SK-N-SH (cell line): ENCODE data around the gene USP30. TPM values are rescaled to one million over a fixed set of nuclear protein-coding genes. Genes with fewer than 3 reads are reported as not detected.
A peak's percentile ranks its signal among the peaks of the same experiment; 100 is the strongest.

Experiments used
- CTCF ChIA-PET: fragments of 300-600, 350-600 bp; formaldehyde crosslinking; extraction: SDS; loops from one replicate; lab custom pipeline; 2021; lab: Yijun Ruan, JAX
- POLR2A ChIA-PET: fragments of 350-600 bp; sonication (Branson Sonifier 250); formaldehyde crosslinking; extraction: SDS; loops from one replicate; lab custom pipeline; 2020; ENCODE audit warnings: antibody characterized with exemption, inconsistent platforms; lab: Yijun Ruan, JAX
- DNase-seq: peaks from one replicate; pipeline ENCODE4 v3.0.0; 2012
- H2AFZ ChIP-seq: fragments of 200-600 bp; sonication (generic); 2 replicates; pipeline ENCODE4 v1.8.1; 2016; ENCODE audit warnings: antibody characterized with exemption, mild to moderate bottlenecking, low read depth
- H3F3A ChIP-seq: fragments of 200-600 bp; sonication (generic); replicated peaks from 2 replicates; pipeline ENCODE3; 2016; ENCODE audit warnings: antibody characterized with exemption, mild to moderate bottlenecking; ENCODE audit not compliant: insufficient read depth
- H3K27ac ChIP-seq, 2 experiments: fragments of 200-500 bp in 1 of 2; fragments of 200-600 bp in 1 of 2; sonication (Bioruptor generic) in 1 of 2; sonication (generic), shearing (Covaris generic) in 1 of 2; 2 replicates each; pipeline versions ENCODE4 v1.5.1 to v1.6.1; 2014 to 2016; ENCODE audit warnings: low read depth in 2 of 2, inconsistent platforms in 1 of 2, low read length in 1 of 2, mild to moderate bottlenecking in 1 of 2, mixed read lengths in 1 of 2
- H3K27me3 ChIP-seq: fragments of 200-600 bp; sonication (generic), shearing (Covaris generic); 2 replicates; pipeline ENCODE4 v1.6.1; 2016; ENCODE audit warnings: mixed run types; ENCODE audit not compliant: insufficient read depth
- H3K36me3 ChIP-seq, 2 experiments: fragments of 200-500 bp in 1 of 2; fragments of 200-600 bp in 1 of 2; sonication (Bioruptor generic) in 1 of 2; sonication (generic) in 1 of 2; replicated peaks in 1 of 2; 2 replicates each; pipeline versions ENCODE3 to v1.5.1; 2014 to 2016; ENCODE audit warnings: low read length in 1 of 2, mild to moderate bottlenecking in 1 of 2; ENCODE audit not compliant: insufficient read depth in 2 of 2, control insufficient read depth in 1 of 2
- H3K4me1 ChIP-seq, 2 experiments: fragments of 200-500 bp in 1 of 2; fragments of 200-600 bp in 1 of 2; sonication (Bioruptor generic) in 1 of 2; sonication (generic), shearing (Covaris generic) in 1 of 2; 2 replicates each; pipeline versions ENCODE4 v1.5.1 to v1.6.1; 2014 to 2016; ENCODE audit warnings: low read depth in 1 of 2, low read length in 1 of 2, mixed run types in 1 of 2; ENCODE audit not compliant: insufficient read depth in 2 of 2, control insufficient read depth in 1 of 2
- H3K4me2 ChIP-seq: fragments of 200-600 bp; sonication (generic), shearing (Covaris generic); 2 replicates; pipeline ENCODE4 v1.6.1; 2017; ENCODE audit warnings: mixed run types
- H3K4me3 ChIP-seq, 2 experiments: fragments of 200-500 bp in 1 of 2; fragments of 200-600 bp in 1 of 2; sonication (Bioruptor generic) in 1 of 2; sonication (generic), shearing (Covaris generic) in 1 of 2; 2 replicates each; pipeline versions ENCODE4 v1.5.1 to v1.8.1; 2014 to 2016; ENCODE audit warnings: low read depth in 2 of 2, inconsistent platforms in 1 of 2, low read length in 1 of 2, mild to moderate bottlenecking in 1 of 2, mixed read lengths in 1 of 2, moderate library complexity in 1 of 2
- H3K79me2 ChIP-seq: fragments of 200-600 bp; sonication (generic); 2 replicates; pipeline ENCODE4 v1.8.1; 2017; ENCODE audit warnings: mild to moderate bottlenecking; ENCODE audit not compliant: insufficient read depth
- H3K9ac ChIP-seq: fragments of 200-600 bp; sonication (generic); 2 replicates; pipeline ENCODE4 v1.6.1; 2017; ENCODE audit warnings: mixed run types
- H3K9me2 ChIP-seq: fragments of 200-600 bp; sonication (generic); 2 replicates; pipeline ENCODE4 v1.6.1; 2017; ENCODE audit warnings: mixed run types
- H3K9me3 ChIP-seq: fragments of 200-600 bp; sonication (generic); 2 replicates; pipeline ENCODE4 v1.6.1; 2017; ENCODE audit warnings: mixed run types, mild to moderate bottlenecking, moderate library complexity
- H4K20me1 ChIP-seq: fragments of 200-600 bp; sonication (generic); 2 replicates; pipeline ENCODE4 v1.6.1; 2017; ENCODE audit warnings: mild to moderate bottlenecking, mixed run types; ENCODE audit not compliant: insufficient read depth
- CHD2 ChIP-seq: fragments of 150-350 bp; IDR thresholded peaks from 2 replicates; pipeline ENCODE4 v1.6.1; 2018; ENCODE audit warnings: low read length; ENCODE audit not compliant: partially characterized antibody
- CTCF ChIP-seq: fragments of 200-600 bp; sonication (generic); IDR thresholded peaks from 2 replicates; pipeline ENCODE4 v1.6.1; 2017; ENCODE audit warnings: antibody characterized with exemption, mild to moderate bottlenecking, moderate library complexity
- ELF1 ChIP-seq: IDR thresholded peaks from 2 replicates; pipeline ENCODE4 v1.4.0; 2012
- FOSL2 ChIP-seq: IDR thresholded peaks from 2 replicates; pipeline ENCODE4 v1.4.0; 2012; ENCODE audit warnings: low read depth, mild to moderate bottlenecking, moderate library complexity, borderline replicate concordance
- FOXJ3 ChIP-seq: sonication (generic); formaldehyde crosslinking; IDR thresholded peaks from 2 replicates; pipeline ENCODE4 v1.5.1; 2020; ENCODE audit warnings: mild to moderate bottlenecking, missing genetic modification reagents
- GABPA ChIP-seq: IDR thresholded peaks from 2 replicates; pipeline ENCODE4 v1.4.0; 2012; ENCODE audit warnings: low read depth, mild to moderate bottlenecking
- IRF3 ChIP-seq: fragments of 150-350 bp; IDR thresholded peaks from 2 replicates; pipeline ENCODE4 v1.6.1; 2016; ENCODE audit warnings: mild to moderate bottlenecking, low read depth, low read length
- MEF2A ChIP-seq: IDR thresholded peaks from 2 replicates; pipeline ENCODE4 v1.4.0; 2012; ENCODE audit warnings: low read depth, borderline replicate concordance
- MXI1 ChIP-seq: IDR thresholded peaks from 2 replicates; pipeline ENCODE4 v1.6.1; 2012; ENCODE audit warnings: mild to moderate bottlenecking, low read depth, low read length, improper control_type of control experiment
- NRF1 ChIP-seq: IDR thresholded peaks from 2 replicates; pipeline ENCODE4 v1.6.1; 2012; ENCODE audit warnings: low read depth, mild to moderate bottlenecking, low read length
- PBX3 ChIP-seq: IDR thresholded peaks from 2 replicates; pipeline ENCODE4; 2012
- POLR2AphosphoS5 ChIP-seq: IDR thresholded peaks from 2 replicates; pipeline ENCODE4 v1.6.1; 2012; ENCODE audit warnings: low read depth, low read length
- RAD21 ChIP-seq: IDR thresholded peaks from 2 replicates; pipeline ENCODE4 v1.6.1; 2012; ENCODE audit warnings: mild to moderate bottlenecking, low read length
- RCOR1 ChIP-seq: fragments of 150-350 bp; IDR thresholded peaks from 2 replicates; pipeline ENCODE4 v1.6.1; 2017; ENCODE audit warnings: antibody characterized with exemption, low read length
- REST ChIP-seq: IDR thresholded peaks from 2 replicates; pipeline ENCODE4 v1.6.1; 2012; ENCODE audit warnings: mild to moderate bottlenecking, low read depth, low read length, moderate library complexity
- RXRA ChIP-seq: IDR thresholded peaks from 2 replicates; pipeline ENCODE4 v1.4.0; 2012; ENCODE audit warnings: low read depth, mild to moderate bottlenecking, borderline replicate concordance
- SIN3A ChIP-seq: IDR thresholded peaks from 2 replicates; pipeline ENCODE4 v1.6.1; 2012; ENCODE audit warnings: low read depth, mild to moderate bottlenecking, low read length, moderate library complexity, borderline replicate concordance
- TAF1 ChIP-seq: IDR thresholded peaks from 2 replicates; pipeline ENCODE4 v1.6.1; 2012; ENCODE audit warnings: low read depth, mild to moderate bottlenecking, low read length, moderate library complexity, borderline replicate concordance
- TCF12 ChIP-seq: IDR thresholded peaks from 2 replicates; pipeline ENCODE4 v1.4.0; 2012
- YY1 ChIP-seq: IDR thresholded peaks from 2 replicates; pipeline ENCODE4 v1.4.0; 2012; ENCODE audit warnings: low read depth, mild to moderate bottlenecking
- WGBS: methylation state at CpG from one replicate; pipeline ENCODE4 v1.1.6; 2017; ENCODE audit warnings: low lambda C conversion rate; 5-methylcytosine and 5-hydroxymethylcytosine counted together
- polyA plus RNA-seq, 3 experiments: library from polyadenylated mRNA; depleted of rRNA; stranded (reverse); fragments of >200 nt; gene quantifications; 2 replicates each; pipeline ENCODE4 v1.2.3, GENCODE V29; 2012

The USP30 gene
- polyA plus RNA-seq, 1 of the 3 experiments (the other 2 are of a cell fraction), result 10.9 TPM

- TF ChIP-seq CTCF (no peak), ELF1 (peak; percentile 85), RAD21 (no peak), SIN3A (peak; percentile 97), IRF3 (peak; percentile 30; the same call in 1 of the 2 replicates), FOSL2 (no peak; the same call in 1 of the 2 replicates), RCOR1 (peak; percentile 57; the same call in 1 of the 2 replicates), MXI1 (peak; percentile 87), RXRA (no peak), GABPA (peak; percentile 100), TAF1 (peak; percentile 86; the same call in 1 of the 2 replicates), PBX3 (peak; percentile 24; the same call in 1 of the 2 replicates), TCF12 (0 out of 2 replicates have a peak, but pooled peaks have one; percentile 26), CHD2 (peak; percentile 95), POLR2AphosphoS5 (peak; percentile 61), YY1 (peak; percentile 71; the same call in 1 of the 2 replicates)
- TF ChIP-seq, all 33 proteins: peak for 20
Observed at GRCh38 chr12:109052414-109053323, at the start of gene USP30 (continued).

GRCh38 chr12:109004017-109004416 lies 48.4 kb upstream of the USP30 start:
- Histone ChIP-seq H4K20me1 (no peaks in the 10 kb centered on the region), H3K4me1 (no peaks in the 10 kb centered on the region), H3K79me2 (no peaks in the 10 kb centered on the region), H2AFZ (no peak overlapping the region), H3K9me3 (no peaks in the 10 kb centered on the region), H3K9me2 (no peaks in the 10 kb centered on the region), H3K36me3 (no peaks in the 10 kb centered on the region), H3K27ac (no peak overlapping the region), H3K4me2 (no peak overlapping the region), H3F3A (no peaks in the 10 kb centered on the region), H3K9ac (no peak overlapping the region), H3K4me3 (no peak overlapping the region), H3K27me3 (no peaks in the 10 kb centered on the region)
- WGBS, result 31% methylated on average over 3 of the region's 3 CpGs
- DNase-seq, result no peak
- TF ChIP-seq FOXJ3 (CRISPR knock-in tag) (no peak), NRF1 (no peak), RAD21 (no peak), SIN3A (no peak), MEF2A (no peak), MXI1 (no peak), REST (no peak), CHD2 (no peak), FOSL2 (no peak)
- CTCF ChIA-PET, result no interaction called here
- POLR2A ChIA-PET, result no interaction called here
